AML-193 (cell line): ENCODE data around the gene TSEN54.

Source experiments
- DNase-seq, 2 experiments: peaks; one replicate each; lab custom pipeline; 2025; lab: John Stamatoyannopoulos, UW

The TSEN54 gene

GRCh38 chr17:75542728-75543336 lies 26.5 kb downstream of the TSEN54 start:
- DNase-seq, result no peak

GRCh38 chr17:75544250-75544649 lies 27.9 kb downstream of the TSEN54 start:
- DNase-seq, result no peak

- no peak for DNase-seq
These were observed 29.9 kb downstream of the TSEN54 start for GRCh38 chr17:75546181-75546580.

GRCh38 chr17:75547091-75547490 lies 30.8 kb downstream of the TSEN54 start:
- no peak for DNase-seq

- DNase-seq, result no peak
These were observed 32.5 kb downstream of the TSEN54 start for GRCh38 chr17:75548813-75549212.

- DNase-seq, result no peak
These were observed 33.2 kb downstream of the TSEN54 start for GRCh38 chr17:75549246-75550138.

- no peak for DNase-seq
These were observed 33.8 kb downstream of the TSEN54 start for GRCh38 chr17:75550139-75550465.

GRCh38 chr17:75551266-75551665 lies 34.9 kb downstream of the TSEN54 start:
- DNase-seq, result no peak

GRCh38 chr17:75552425-75553294 lies 36.3 kb downstream of the TSEN54 start:
- DNase-seq, result no peak

GRCh38 chr17:75553295-75554110 lies 37.2 kb downstream of the TSEN54 start:
- peak in 1 of 2 experiments; percentile 6 for DNase-seq

- no peak for DNase-seq
These were observed 39.4 kb downstream of the TSEN54 start for GRCh38 chr17:75555679-75556153.

- no peak for DNase-seq
These were observed 40.9 kb downstream of the TSEN54 start for GRCh38 chr17:75557075-75557851.

- DNase-seq, result no peak
These were observed 41.7 kb downstream of the TSEN54 start for GRCh38 chr17:75557852-75558665.

GRCh38 chr17:75558666-75559530 lies 42.6 kb downstream of the TSEN54 start:
- DNase-seq, result no peak

- no peak for DNase-seq
These were observed 43.7 kb downstream of the TSEN54 start for GRCh38 chr17:75559958-75560533.

GRCh38 chr17:75561927-75562603 lies 45.7 kb downstream of the TSEN54 start:
- DNase-seq, result no peak

GRCh38 chr17:75563063-75563758 lies 46.9 kb downstream of the TSEN54 start:
- no peak for DNase-seq
